GM10847 (cell line): ENCODE results near the gene GPR21.

Experiments
- POLR2A ChIP-seq: IDR thresholded peaks from 2 replicates; pipeline ENCODE4 v1.6.1; 2011; ENCODE audit not compliant: insufficient read length; ENCODE audit errors: extremely low read depth

GPR21 gene, protein sequence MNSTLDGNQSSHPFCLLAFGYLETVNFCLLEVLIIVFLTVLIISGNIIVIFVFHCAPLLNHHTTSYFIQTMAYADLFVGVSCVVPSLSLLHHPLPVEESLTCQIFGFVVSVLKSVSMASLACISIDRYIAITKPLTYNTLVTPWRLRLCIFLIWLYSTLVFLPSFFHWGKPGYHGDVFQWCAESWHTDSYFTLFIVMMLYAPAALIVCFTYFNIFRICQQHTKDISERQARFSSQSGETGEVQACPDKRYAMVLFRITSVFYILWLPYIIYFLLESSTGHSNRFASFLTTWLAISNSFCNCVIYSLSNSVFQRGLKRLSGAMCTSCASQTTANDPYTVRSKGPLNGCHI

DNA sequence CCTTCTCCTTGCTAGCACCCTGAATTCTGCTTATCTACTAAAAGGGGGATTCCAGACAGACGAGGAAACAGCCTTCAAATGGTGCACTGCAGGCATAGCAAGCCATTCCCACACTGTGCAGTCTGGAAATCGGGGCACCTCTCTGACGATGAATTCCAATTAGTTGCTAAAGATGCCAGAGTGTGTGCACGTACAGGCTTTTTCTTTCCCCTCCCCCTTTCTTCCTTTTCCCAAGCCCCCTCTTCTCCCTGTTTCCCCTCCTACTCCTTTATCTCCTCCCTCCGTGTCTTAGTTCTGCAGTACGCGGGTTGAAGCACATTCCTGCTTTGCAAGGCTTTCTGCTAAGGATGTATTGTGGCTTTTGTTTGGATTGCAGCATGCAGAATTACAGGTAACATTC, at the start of gene GPR21:
GPR21 (plus strand) TSS at position 316 of the 400 bp plus-strand sequence. CDS start 900 bp downstream, outside the sequence.
- no peak for TF ChIP-seq POLR2A

DNA sequence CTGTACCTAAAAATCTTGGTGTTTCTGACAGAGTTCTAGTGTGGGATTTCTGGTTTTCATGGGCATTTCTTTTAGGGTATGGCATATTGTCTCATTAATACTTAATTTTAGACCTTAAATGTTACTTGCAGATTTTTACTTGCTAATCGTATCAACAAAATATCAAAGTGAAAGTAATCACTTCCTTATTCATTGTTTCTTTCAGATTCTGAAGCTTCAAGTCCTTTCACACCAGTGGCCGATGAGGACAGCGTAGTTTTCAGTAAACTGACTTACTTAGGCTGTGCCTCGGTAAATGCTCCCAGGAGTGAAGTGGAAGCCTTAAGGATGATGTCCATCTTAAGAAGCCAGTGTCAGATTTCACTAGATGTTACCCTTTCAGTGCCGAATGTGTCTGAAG, 47.5 kb upstream of the GPR21 start:
- no peak for TF ChIP-seq POLR2A

DNA sequence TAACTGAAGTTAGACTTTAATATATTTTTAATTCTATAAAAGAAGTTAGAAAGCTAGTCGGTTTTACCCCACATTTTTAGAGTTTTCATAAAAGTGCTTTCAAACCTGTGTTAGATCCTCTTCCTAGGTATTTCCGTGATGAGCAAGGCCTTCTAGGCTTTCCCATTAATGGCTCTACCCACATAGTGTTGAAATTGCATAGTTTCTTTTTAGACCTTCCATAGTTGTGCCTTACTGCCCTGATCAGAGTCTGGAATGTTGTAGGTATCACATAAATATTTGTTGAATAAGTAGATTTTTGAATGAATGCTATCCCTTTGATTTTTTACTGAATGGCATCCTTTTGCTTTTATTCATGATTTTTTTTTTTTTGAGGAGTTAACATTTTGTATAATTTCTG, 45.3 kb upstream of the GPR21 start:
- no peak for TF ChIP-seq POLR2A

DNA sequence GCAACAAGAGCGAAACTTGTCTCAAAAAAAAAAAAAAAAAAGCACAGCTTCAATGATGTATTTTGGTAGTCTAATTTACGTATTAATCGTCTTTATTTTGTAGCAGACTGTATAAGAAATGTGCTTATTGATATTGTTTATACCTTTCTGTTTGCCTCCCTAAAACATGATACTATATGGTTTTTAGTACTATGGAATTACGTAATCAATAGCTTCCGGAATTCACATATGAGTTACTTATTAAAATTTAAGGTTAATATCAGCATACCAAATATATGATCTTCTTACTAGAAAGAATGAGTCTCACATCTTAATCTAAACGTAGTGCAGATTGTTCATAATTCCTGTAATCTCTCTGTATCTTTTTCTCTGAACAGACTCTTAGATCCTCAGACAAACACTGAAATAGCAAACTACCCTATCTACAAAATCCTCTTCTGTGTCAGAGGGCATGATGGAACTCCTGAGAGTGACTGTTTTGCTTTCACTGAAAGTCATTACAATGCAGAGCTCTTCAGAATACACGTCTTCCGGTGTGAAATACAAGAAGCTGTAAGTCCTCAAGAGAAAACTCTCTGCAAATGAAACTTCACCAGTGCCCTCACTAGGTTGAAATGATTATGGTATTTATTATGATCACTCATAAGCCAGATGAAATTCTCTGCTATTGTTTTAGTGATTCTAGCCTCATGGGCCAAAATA, 44.4 kb upstream of the GPR21 start:
- no peak for TF ChIP-seq POLR2A

DNA sequence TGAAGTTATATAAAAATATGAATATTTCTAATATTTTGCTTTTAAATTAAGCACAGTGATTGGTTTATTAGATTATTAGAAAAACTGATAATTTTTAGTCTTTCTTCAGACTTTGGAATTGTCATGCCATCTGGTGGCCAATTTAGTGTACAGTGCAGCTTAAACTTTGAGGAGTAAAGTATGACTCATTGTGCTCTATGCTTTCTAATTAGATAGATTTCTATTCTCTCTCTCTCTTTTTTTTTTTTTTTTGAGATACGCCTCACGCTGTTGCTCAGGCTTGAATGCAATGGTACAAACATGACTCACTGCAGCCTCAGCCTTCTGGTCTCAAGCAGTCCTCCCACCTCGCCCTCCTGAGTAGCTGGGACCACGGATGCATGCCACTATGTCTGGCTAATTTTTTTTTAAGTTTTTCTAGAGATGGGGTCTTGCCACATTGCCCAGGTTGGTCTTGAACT, 42.1 kb upstream of the GPR21 start:
- TF ChIP-seq POLR2A: no peak

DNA sequence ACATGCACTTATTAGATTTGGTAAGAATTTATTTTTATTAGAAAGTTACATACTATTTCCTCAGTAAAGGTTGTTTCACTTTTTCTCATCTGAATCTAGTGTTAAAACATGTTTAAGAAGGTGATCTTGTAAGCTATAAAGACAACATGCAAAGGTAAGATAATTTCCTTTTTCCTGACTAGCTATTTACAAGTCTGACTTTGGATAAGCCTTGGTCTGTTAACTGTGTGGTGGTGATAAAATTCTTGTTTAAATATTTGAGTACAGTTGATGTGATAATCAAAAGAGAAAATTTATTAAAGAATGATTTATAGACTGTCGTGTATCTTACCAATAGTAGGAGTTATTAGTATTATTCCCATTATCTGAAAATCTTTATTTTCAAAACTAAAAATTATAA, 36.9 kb upstream of the GPR21 start:
- TF ChIP-seq POLR2A: no peak

DNA sequence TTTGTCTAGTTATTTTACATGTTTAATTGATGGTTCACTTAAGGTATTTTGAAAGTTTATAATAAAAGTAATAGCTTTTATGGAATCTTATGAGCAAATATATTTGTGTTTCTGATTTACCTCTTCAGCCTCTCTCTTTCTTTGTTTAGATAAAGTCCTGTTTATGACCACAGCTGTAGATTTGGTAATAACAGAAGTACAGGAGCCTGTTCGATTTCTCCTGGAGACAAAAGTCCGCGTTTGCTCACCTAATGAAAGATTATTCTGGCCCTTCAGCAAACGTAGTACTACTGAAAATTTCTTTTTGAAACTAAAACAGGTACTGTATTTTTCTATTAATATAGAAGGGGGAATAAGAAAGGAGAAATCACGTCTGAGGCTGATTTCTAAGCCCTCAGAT, 35.0 kb upstream of the GPR21 start:
- no peak for TF ChIP-seq POLR2A

DNA sequence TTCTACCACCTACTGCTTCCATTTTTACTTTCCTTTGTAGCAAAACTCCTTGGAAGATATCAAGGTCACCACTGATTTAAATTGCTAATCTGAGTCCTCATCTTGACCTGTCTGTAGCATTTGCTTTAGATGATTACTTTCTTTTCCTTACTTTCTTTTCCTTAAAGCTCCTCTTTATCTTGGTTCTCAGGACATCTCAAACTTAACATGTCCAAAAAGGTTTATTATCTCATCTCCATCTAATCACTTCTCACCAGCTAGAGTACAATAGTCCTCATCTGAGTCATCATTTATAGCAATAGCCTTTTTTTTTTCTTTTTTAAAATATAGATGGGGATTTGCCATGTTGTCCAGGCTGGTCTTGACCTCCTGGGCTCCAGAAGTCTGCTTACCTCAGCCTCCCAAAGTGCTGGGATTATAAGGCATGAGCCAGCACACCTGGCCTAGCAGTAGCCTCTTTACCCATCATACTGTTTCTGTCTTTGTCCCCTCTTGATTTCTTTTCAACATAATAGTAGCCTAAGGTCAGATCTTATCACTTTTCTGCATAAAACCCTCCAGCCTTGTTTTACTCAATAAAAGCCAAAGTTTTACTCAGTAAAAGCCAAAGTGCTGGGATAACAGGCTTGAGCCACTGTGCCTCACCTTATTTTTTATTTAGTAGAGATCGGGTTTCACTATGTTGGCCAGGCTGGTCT, 32.9 kb upstream of the GPR21 start:
- no peak for TF ChIP-seq POLR2A

DNA sequence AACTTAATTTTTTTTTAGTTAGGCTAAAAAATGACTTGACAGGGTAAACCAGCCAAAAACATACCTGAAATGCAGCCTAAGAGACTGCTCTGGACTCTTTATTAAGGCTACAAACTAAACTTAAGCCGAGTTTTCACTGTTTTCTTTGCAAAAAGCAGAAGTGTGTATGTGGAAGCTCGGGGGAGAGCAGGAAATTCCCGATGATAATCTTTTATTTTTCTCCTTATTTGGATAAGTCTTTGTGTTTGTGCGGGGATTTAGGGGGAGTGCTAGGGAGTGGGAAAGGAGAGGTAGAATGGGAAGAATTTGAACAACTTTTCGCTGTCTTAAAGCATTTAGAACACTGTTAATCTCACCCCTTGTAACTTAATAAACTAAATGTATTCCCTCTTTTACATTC, 30.7 kb upstream of the GPR21 start:
- TF ChIP-seq POLR2A: no peak

DNA sequence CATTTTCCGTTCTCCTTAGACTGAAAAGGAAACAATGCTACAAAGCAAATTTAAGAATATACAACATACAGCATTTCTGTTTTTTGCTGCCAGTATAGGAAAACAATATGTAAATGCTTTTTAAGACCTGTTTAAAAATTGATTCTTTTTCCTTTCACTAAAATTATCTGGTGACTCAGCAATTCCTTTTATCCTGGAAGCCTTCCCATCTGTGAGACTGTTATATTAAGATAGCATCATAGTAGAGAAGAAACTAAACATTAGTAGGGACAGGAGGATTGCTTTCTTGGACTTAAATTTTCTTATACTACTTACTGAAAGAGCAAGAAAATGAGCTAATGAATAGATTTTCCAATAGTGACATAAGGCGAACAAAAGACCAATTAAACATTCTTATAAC, 30.0 kb upstream of the GPR21 start:
- no peak for TF ChIP-seq POLR2A

DNA sequence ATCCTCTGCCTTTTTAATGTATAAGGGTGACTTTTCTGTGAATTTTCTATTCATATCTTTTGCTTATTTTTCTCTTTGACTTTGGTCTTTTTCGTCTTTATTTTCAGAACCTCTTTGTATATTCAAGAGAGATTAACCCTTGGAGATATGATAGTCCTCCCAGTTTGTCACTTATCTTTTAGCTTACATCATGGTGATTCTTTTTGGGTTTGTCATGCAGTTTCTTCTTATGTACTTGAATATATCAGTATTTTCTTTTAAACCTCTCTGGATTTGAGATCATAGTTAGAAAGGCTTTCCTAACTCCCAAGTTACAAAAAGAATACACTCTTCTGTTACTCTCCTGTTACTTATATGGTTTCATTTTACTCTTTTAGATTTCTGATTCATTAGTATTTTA, 27.5 kb upstream of the GPR21 start:
- no peak for TF ChIP-seq POLR2A

DNA sequence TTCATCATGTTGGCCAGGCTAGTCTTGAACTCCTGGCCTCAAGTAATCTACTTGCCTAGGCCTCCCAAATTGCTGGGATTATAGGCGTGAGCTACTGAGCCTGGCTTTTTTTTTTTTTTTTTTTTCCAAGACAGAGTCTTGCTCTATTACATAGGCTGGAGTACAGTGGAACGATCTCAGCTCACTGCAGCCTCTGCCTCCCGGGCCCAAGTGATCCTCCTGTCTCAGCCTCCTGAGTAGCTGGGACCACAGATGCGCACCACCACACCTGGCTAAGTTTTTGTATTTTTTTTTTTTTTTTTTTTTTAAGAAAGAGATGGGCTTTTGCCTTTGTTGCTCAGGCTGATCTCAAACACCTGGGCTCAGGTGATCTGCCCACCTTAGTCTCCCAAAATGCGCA, 26.2 kb upstream of the GPR21 start:
- no peak for TF ChIP-seq POLR2A

DNA sequence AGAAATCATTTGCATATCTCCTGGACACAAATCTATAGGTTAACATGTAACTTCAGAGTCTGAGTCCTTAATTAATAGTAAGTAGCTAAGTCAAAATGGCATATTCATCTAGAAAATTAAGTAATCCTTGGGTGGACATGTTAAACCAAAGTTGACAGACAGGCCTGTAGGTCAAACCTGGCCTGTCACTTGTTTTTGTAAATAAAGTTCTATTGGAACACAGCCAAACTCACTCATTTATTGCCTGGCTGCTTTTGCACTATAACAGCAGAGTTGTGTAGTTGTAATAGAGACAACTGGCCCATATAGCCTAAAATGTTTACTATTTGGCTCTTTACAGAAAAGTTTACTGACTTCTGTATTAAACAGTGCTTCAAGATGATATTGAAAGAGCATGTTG, 24.6 kb upstream of the GPR21 start:
- no peak for TF ChIP-seq POLR2A

DNA sequence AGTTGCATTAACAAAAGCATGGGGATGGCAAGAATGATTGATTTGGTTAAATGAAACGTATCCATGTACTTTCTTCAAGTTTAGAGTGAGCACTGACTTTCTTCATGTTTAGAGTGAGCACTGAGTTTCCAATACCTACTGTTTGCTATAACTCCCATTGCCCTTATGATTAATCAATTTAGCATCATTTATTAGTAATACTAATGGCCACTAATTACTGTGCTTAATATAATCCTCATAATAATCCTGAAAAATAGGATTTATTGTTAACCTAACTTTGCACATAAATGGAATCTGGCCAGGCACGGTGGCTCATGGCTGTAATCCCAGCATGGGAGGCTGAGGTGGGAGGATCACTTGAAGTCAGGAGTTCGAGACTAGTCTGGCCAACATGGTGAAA, 22.1 kb upstream of the GPR21 start:
- TF ChIP-seq POLR2A: no peak

DNA sequence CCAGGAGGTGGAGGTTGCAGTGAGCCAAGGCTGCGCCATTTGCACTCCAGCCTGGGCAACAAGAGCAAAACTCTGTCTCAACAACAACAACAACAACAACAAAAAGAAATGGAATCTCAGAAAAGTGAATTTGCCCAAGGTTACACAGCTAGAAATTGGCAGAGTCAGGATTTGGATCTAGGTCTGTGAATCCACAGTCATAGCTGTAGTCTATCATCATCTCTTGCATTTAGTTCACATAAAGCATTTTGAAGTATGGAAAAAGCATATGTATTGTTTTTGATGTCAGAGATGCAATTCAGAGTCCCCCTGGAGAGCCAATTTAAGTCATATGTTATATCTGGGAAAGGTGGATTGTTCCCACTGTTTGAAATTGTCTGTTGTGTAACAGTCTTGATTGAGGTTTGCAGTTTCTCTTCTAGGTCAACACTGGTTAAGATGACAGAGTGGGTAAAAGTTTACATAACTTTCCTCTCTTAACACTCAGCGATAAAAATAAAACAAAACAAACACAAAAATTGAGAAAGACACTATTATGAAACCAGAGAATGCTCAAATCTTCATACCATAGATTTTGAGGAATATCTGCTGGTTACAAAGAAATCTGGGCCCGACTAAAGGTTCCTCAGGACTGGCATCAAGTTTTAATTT, 21.5 kb upstream of the GPR21 start:
- no peak for TF ChIP-seq POLR2A

DNA sequence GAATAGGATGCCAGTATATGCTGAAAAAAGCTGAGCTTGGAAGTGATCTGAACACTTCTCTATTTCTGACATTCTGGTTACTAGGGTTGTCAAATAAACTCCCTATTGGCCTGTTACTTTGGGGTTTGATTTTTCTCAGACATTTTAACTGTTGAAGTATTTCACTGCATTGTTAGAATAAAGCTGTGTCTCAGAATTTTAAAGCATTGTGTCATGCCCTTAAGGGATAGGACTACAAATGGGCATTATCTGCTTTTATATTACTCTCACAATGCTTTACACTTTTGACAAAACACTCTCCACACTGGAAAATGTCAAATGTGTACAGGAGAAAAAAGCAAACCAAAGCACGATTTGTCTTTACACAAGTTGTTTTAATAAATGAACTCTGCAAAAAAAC, 16.8 kb upstream of the GPR21 start:
- no peak for TF ChIP-seq POLR2A

DNA sequence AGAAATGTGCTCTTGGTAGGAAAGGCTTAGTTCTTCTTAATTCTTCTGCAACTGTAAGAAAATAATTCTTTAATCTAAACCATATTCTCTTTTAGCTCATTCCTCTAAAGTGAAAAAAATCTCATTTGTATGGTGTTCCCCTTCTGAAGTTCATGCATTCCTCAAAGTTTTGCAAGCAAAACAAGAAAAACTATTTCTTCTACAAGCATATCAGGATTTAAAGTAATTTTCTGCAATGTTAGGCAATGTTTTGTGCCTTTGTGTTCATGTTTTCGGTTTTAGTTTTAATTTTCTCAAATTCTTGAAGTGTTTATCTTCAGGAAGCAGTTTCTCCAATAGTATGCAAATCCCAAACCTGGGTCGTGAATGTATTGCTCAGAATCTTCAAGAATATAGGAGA, 12.7 kb upstream of the GPR21 start:
- no peak for TF ChIP-seq POLR2A
